H9 (cell line): Measurements from ENCODE around the gene HMCES. TPM values are rescaled to one million over a fixed set of nuclear protein-coding genes. Genes with fewer than 3 reads are reported as not detected.

Experiments used
- DNase-seq: peaks from one replicate; pipeline ENCODE4 v3.0.0-alpha.2; 2017
- H2AFZ ChIP-seq: one replicate; pipeline ENCODE4 v1.6.1; 2013; ENCODE audit warnings: mild to moderate bottlenecking, low read length, control low read depth, moderate library complexity
- H2AK5ac ChIP-seq: 2 replicates; pipeline ENCODE4 v1.6.1; 2013; ENCODE audit warnings: low read length, control low read depth, mixed read lengths; ENCODE audit not compliant: insufficient read length
- H2BK120ac ChIP-seq: one replicate; pipeline ENCODE4 v1.6.1; 2013; ENCODE audit warnings: low read depth, mild to moderate bottlenecking, low read length, control low read depth, inconsistent platforms; ENCODE audit not compliant: poor library complexity, severe bottlenecking
- H2BK12ac ChIP-seq: 2 replicates; pipeline ENCODE4 v1.6.1; 2013; ENCODE audit warnings: low read length, control low read depth, mixed read lengths, low read depth; ENCODE audit not compliant: insufficient read length
- H2BK15ac ChIP-seq: 2 replicates; pipeline ENCODE4 v1.6.1; 2013; ENCODE audit warnings: low read depth, low read length, control low read depth
- H2BK20ac ChIP-seq: one replicate; pipeline ENCODE4 v1.6.1; 2013; ENCODE audit warnings: low read depth, mild to moderate bottlenecking, low read length, control low read depth, inconsistent platforms; ENCODE audit not compliant: poor library complexity, severe bottlenecking
- H2BK5ac ChIP-seq: 2 replicates; pipeline ENCODE4 v1.6.1; 2013; ENCODE audit warnings: low read length, control low read depth, mixed read lengths; ENCODE audit not compliant: insufficient read length
- H3K14ac ChIP-seq: 2 replicates; pipeline ENCODE4 v1.6.1; 2013; ENCODE audit warnings: low read length, control low read depth; ENCODE audit not compliant: insufficient read depth
- H3K18ac ChIP-seq: 2 replicates; pipeline ENCODE4 v1.6.1; 2013; ENCODE audit warnings: low read depth, mild to moderate bottlenecking, mixed read lengths, low read length, control low read depth; ENCODE audit not compliant: insufficient read length
- H3K23ac ChIP-seq: 2 replicates; pipeline ENCODE4 v1.6.1; 2013; ENCODE audit warnings: low read length, control low read depth, mixed read lengths, low read depth; ENCODE audit not compliant: insufficient read length
- H3K23me2 ChIP-seq: 2 replicates; pipeline ENCODE4 v1.6.1; 2013; ENCODE audit warnings: low read depth, mild to moderate bottlenecking, mixed read lengths, low read length, control low read depth; ENCODE audit not compliant: insufficient read length, poor library complexity, severe bottlenecking
- H3K27ac ChIP-seq: 2 replicates; pipeline ENCODE4 v1.5.1; 2013; ENCODE audit warnings: low read length, control low read depth, mixed read lengths, low read depth; ENCODE audit not compliant: insufficient read length
- H3K27me3 ChIP-seq: 2 replicates; pipeline ENCODE4 v1.6.1; 2013; ENCODE audit warnings: low read length, control low read depth, inconsistent platforms; ENCODE audit not compliant: insufficient read depth
- H3K4ac ChIP-seq: 2 replicates; pipeline ENCODE4 v1.6.1; 2013; ENCODE audit warnings: low read depth, mild to moderate bottlenecking, control low read depth, inconsistent platforms, low read length, moderate library complexity
- H3K4me1 ChIP-seq: 2 replicates; pipeline ENCODE4 v1.6.1; 2013; ENCODE audit warnings: low read length, control low read depth, inconsistent platforms; ENCODE audit not compliant: insufficient read depth
- H3K4me2 ChIP-seq: 2 replicates; pipeline ENCODE4 v1.6.1; 2013; ENCODE audit warnings: low read length, control low read depth, mixed read lengths; ENCODE audit not compliant: insufficient read length, insufficient read depth
- H3K56ac ChIP-seq: 2 replicates; pipeline ENCODE4 v1.6.1; 2013; ENCODE audit warnings: low read depth, mild to moderate bottlenecking, mixed read lengths, low read length, control low read depth; ENCODE audit not compliant: insufficient read length
- H3K79me1 ChIP-seq: 2 replicates; pipeline ENCODE4 v1.6.1; 2013; ENCODE audit warnings: low read depth, mild to moderate bottlenecking, moderate library complexity, low read length, control low read depth, inconsistent platforms; ENCODE audit not compliant: insufficient read depth, poor library complexity, severe bottlenecking
- H3K79me2 ChIP-seq: 2 replicates; pipeline ENCODE4 v1.6.1; 2013; ENCODE audit warnings: low read length, control low read depth, inconsistent platforms; ENCODE audit not compliant: insufficient read depth
- H3K9ac ChIP-seq: 2 replicates; pipeline ENCODE4 v1.6.1; 2013; ENCODE audit warnings: low read length, control low read depth, mixed read lengths; ENCODE audit not compliant: insufficient read length; ENCODE audit errors: extremely low read depth
- H3K9me3 ChIP-seq: one replicate; pipeline ENCODE4 v1.6.1; 2013; ENCODE audit warnings: low read depth, low read length, inconsistent platforms; ENCODE audit not compliant: control insufficient read depth
- H3T11ph ChIP-seq: one replicate; pipeline ENCODE4 v1.6.1; 2013; ENCODE audit warnings: mild to moderate bottlenecking, low read length, control low read depth, inconsistent platforms
- H4K20me1 ChIP-seq: one replicate; pipeline ENCODE4 v1.6.1; 2013; ENCODE audit not compliant: control insufficient read depth, insufficient read length, insufficient read depth
- H4K5ac ChIP-seq: 2 replicates; pipeline ENCODE4 v1.6.1; 2013; ENCODE audit warnings: low read depth, mild to moderate bottlenecking, mixed read lengths, low read length, control low read depth; ENCODE audit not compliant: insufficient read length
- H4K8ac ChIP-seq: replicated peaks from 2 replicates; pipeline ENCODE4 v1.6.1; 2013; ENCODE audit warnings: low read length, control low read depth, mixed read lengths, low read depth; ENCODE audit not compliant: insufficient read length
- H4K91ac ChIP-seq: 2 replicates; pipeline ENCODE4 v1.6.1; 2013; ENCODE audit warnings: low read depth, mild to moderate bottlenecking, moderate library complexity, mixed read lengths, low read length, control low read depth; ENCODE audit not compliant: insufficient read length
- H3K27ac Mint-ChIP-seq, 3 experiments: 2 replicates in 2 of 3; 3 replicates in 1 of 3; pipeline ENCODE4 v1.8.0; 2020 to 2021; ENCODE audit warnings: mixed read lengths in 3 of 3, mild to moderate bottlenecking in 1 of 3, moderate library complexity in 1 of 3
- H3K27me3 Mint-ChIP-seq: 2 replicates; pipeline ENCODE4 v1.8.0; 2021; ENCODE audit warnings: low read depth, mild to moderate bottlenecking, moderate library complexity, mixed read lengths
- H3K36me3 Mint-ChIP-seq, 3 experiments: 2 replicates in 2 of 3; 3 replicates in 1 of 3; pipeline ENCODE4 v1.8.0; 2020 to 2021; ENCODE audit warnings: low read depth in 3 of 3, mixed read lengths in 3 of 3; ENCODE audit not compliant: insufficient read depth in 1 of 3
- H3K4me1 Mint-ChIP-seq, 2 experiments: 2 replicates each; pipeline ENCODE4 v1.8.0; 2020; ENCODE audit warnings: mixed read lengths in 2 of 2
- H3K4me3 Mint-ChIP-seq, 2 experiments: 2 replicates in 1 of 2; 3 replicates in 1 of 2; pipeline ENCODE4 v1.8.0; 2020 to 2021; ENCODE audit warnings: mild to moderate bottlenecking in 2 of 2, mixed read lengths in 2 of 2, moderate library complexity in 1 of 2
- H3K9me3 Mint-ChIP-seq, 2 experiments: 2 replicates in 1 of 2; 3 replicates in 1 of 2; pipeline ENCODE4 v1.8.0; 2020; ENCODE audit warnings: mild to moderate bottlenecking in 2 of 2, mixed read lengths in 2 of 2, moderate library complexity in 1 of 2
- CTCF ChIP-seq: fragments of 200-600 bp; sonication (generic); conservative IDR thresholded peaks from 3 replicates; pipeline ENCODE4 v1.8.0; 2021; ENCODE audit warnings: antibody characterized with exemption, mild to moderate bottlenecking
- WGBS: extraction: QIAGEN DNeasy Blood & Tissue Kit; methylation state at CpG from one replicate; pipeline ENCODE4 v1.1.7; 2013; ENCODE audit warnings: missing lambda C conversion rate, low lambda C conversion rate, mixed read lengths; ENCODE audit not compliant: insufficient read length; ENCODE audit errors: extremely low coverage; 5-methylcytosine and 5-hydroxymethylcytosine counted together
- total RNA-seq: library from RNA; stranded (reverse); gene quantifications from 2 replicates; pipeline ENCODE4 v1.2.1, GENCODE V29; 2021

The HMCES gene
- total RNA-seq, 1 experiment from 2014 or later, result 52.4 TPM

- TF ChIP-seq CTCF, result peak; percentile 72
- Mint-ChIP-seq H3K9me3 (no peaks in the 10 kb centered on the region; a peak in 1 of 5 replicates), H3K27ac (peak overlapping the region in 1 of 3 experiments; percentile 73; a peak in 1 of 7 replicates), H3K36me3 (peaks cover 3 to 14% (median 9%) of the 10 kb centered on the region in 3 experiments; a peak in 5 of 7 replicates), H3K4me3 (peak overlapping the region; percentile 90 to 94), H3K27me3 (peaks cover 3% of the 10 kb centered on the region; the same call in 1 of the 2 replicates), H3K4me1 (peaks cover 10 to 11% of the 10 kb centered on the region in 2 experiments)
- Histone ChIP-seq H3K9me3 (no peaks in the 10 kb centered on the region), H3K4me2 (peak overlapping the region; percentile 30), H3T11ph (no peak overlapping the region), H2BK120ac (no peak overlapping the region), H3K23ac (no peak overlapping the region), H3K4ac (no peak overlapping the region), H2BK20ac (no peak overlapping the region), H4K8ac (no peak overlapping the region), H4K20me1 (no peaks in the 10 kb centered on the region), H3K4me1 (no peaks in the 10 kb centered on the region), H3K27ac (no peak overlapping the region), H2BK15ac (no peak overlapping the region; the same call in 1 of the 2 replicates), H2AK5ac (no peak overlapping the region), H3K23me2 (peaks cover 4% of the 10 kb centered on the region), H3K18ac (peak overlapping the region; percentile 77), H2AFZ (no peak overlapping the region), H3K79me1 (no peaks in the 10 kb centered on the region), H3K56ac (no peak overlapping the region), H4K5ac (no peak overlapping the region), H2BK12ac (no peak overlapping the region), H3K9ac (peak overlapping the region; percentile 39), H4K91ac (peak overlapping the region; percentile 43), H3K14ac (peak overlapping the region; percentile 62), H2BK5ac (no peak overlapping the region), H3K27me3 (no peaks in the 10 kb centered on the region), H3K79me2 (no peaks in the 10 kb centered on the region)
- WGBS, result no CpG with 5 or more reads among the region's 65 CpGs
- DNase-seq, result peak; percentile 81
Observed at GRCh38 chr3:129316248-129317013, 37.8 kb downstream of the HMCES start.
